ENCODE results near the gene RPRD2.
"Not testable (repeated sequence)": the region's sequence is repeated elsewhere in the genome, so short reads cannot be mapped to it uniquely, and the experiment has no call there.

Gene RPRD2

DNA sequence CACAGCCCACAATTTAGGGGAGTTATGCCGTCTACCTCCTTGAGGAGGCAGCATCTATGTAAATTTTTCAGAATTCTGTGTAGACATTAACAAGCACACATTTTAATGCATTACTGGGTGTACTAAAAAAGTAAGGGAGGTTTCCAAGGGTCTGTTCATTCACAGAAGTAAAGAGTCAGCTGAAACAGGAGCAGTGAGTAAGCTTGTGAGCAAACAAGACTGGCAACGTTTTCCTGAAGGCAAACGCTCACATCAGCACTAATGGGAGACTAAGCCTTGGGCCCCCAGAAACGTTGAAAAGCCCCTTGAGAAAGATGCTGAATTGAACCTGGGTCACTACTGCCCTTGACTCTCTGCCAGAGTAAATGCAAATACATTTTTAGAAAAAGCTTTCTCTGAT is 25.7 kb downstream of the RPRD2 start:
- no peak for DNase-seq

- no peak for DNase-seq
These were observed 28.7 kb downstream of the RPRD2 start for GRCh38 chr1:150392627-150393026.

DNA sequence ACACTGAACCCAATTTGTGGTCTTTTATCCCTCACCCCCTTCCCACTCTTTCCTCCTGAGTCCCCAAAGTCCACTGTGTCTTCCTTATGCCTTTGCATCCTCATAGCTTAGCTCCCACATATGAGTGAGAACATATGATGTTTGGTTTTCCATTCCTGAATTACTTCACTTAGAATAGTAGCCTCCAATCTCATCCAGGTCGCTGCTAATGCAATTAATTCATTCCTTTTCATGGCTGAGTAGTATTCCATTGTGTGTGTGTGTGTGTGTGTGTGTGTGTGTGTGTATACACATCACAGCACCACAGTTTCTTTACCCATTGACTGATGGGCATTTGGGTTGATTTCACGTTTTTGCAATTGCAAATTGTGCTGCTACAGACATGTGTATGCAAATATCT is 31.2 kb downstream of the RPRD2 start:
- DNase-seq, result not testable (repeated sequence)

- no peak for DNase-seq
These were observed 33.6 kb downstream of the RPRD2 start for GRCh38 chr1:150397392-150398032.

- no peak for DNase-seq
These were observed 40.5 kb downstream of the RPRD2 start for GRCh38 chr1:150404465-150404864.

GRCh38 chr1:150405660-150406059 is 41.7 kb downstream of the RPRD2 start:
- DNase-seq, result no peak

GRCh38 chr1:150406483-150406882 is 42.5 kb downstream of the RPRD2 start:
- DNase-seq, result no peak

GRCh38 chr1:150407330-150407729 is 43.4 kb downstream of the RPRD2 start:
- DNase-seq, result no peak

GRCh38 chr1:150408800-150409199 is 44.9 kb downstream of the RPRD2 start:
- DNase-seq, result no peak

- DNase-seq, result no peak
These were observed 45.8 kb downstream of the RPRD2 start for GRCh38 chr1:150409504-150410362.

GRCh38 chr1:150410582-150411101 is 46.7 kb downstream of the RPRD2 start:
- no peak for DNase-seq

DNA sequence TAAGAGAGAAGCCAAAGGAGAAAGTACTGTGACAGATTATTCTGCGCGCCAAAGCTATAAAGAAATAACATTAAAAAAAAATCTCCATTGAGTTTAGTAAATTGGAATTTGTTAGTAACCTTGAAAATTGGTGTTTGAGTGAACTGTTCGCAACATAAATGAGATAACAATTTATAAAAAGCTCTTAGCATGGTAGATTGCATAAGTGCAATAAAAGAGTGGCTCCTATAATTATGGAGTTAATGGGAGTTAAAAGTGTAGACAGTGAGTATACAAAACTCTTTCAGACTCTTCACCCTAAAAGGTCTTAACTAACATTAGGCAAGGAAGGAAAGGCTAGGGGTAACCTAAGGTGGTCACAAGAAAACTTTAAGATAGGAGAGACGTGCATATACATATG is 50.6 kb downstream of the RPRD2 start:
- DNase-seq, result no peak

- DNase-seq, result no peak
These were observed 51.9 kb downstream of the RPRD2 start for GRCh38 chr1:150415800-150416199.

DNA sequence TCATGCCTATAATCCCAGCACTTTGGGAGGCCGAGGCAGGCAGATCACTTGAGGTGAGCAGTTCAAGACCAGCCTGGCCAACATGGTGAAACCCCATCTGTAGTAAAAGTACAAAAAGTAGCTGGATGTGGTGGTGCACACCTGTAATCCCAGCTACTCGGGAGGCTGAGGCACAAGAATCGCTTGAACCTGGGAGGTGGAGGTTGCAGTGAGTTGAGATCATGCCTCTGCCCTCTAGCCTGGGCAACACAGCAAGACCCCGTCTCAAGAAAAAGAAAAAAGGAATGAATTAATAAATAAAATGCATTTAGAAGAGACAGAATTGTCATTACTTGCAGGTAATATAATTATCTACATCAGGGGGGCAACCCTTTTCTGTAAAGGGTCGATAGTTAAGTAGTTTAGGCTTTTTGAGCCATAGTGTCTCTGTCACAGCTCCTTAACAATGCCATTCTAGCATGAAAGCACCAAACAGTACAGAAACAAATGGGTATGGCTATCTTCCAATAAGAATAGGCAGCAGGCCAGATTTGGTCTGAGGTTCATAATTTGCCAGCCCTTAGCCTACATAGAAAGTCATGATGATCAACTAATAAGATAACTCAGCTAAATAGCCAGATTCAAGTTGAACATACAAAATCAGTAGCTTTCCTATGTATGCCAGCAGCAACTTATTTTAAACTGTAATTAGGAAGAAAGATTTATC is 56.8 kb downstream of the RPRD2 start:
- no peak for DNase-seq

- DNase-seq, result no peak
These were observed 58.6 kb downstream of the RPRD2 start for GRCh38 chr1:150422541-150422940.

GRCh38 chr1:150429805-150430204 is 65.9 kb downstream of the RPRD2 start:
- no peak for DNase-seq

GRCh38 chr1:150441121-150441520 is 77.2 kb downstream of the RPRD2 start:
- no peak for DNase-seq

DNA sequence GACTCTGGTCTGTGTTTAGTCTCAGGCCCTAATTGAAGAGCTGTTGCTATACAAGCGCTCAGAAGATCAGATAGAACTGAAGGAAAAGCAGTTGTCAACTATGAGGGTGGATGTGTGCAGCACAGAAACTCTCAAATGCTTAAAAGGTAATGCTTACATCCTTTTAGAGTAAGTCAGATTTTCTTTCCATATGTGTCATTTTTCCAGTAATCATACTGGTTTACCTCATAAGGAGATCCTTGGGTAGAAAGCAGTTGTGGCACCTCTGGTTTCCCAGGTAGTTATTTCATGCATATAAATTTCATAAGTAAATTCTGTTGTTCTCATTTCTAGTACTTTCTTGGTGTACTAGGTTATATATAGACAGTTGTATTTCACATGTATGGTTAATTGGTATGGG is 80.3 kb downstream of the RPRD2 start:
- DNase-seq, result no peak

DNA sequence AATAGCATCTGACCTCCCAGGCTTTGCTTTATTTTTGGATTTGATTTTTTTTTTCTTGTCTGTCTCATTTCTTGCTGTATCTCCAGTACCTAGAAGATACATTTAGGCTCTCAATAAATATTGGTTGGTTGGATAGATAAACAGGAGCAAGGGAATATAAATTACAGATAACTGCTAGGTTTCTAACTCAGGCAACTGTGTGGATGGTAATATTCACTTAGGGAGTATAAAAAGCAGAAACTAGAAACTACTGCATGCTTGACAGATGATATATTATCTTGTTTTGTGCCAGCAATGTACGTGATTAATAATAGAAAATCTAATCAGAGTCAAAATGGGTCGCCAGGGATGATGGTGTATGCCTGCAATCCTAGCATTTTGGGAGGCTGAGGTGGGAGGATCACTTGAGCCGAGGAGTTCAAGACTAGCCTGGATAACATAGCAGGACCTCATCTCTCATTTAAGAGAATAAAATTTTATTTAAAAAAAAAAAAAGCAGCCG is 92.2 kb downstream of the RPRD2 start:
- no peak for DNase-seq

- DNase-seq, result peak; percentile 15 to 40 (median 32)
These were observed 100.5 kb downstream of the RPRD2 start for GRCh38 chr1:150464422-150464826.

GRCh38 chr1:150466964-150467363 is 103.0 kb downstream of the RPRD2 start:
- no peak for DNase-seq

GRCh38 chr1:150469291-150469690 is 105.3 kb downstream of the RPRD2 start:
- no peak for DNase-seq

DNA sequence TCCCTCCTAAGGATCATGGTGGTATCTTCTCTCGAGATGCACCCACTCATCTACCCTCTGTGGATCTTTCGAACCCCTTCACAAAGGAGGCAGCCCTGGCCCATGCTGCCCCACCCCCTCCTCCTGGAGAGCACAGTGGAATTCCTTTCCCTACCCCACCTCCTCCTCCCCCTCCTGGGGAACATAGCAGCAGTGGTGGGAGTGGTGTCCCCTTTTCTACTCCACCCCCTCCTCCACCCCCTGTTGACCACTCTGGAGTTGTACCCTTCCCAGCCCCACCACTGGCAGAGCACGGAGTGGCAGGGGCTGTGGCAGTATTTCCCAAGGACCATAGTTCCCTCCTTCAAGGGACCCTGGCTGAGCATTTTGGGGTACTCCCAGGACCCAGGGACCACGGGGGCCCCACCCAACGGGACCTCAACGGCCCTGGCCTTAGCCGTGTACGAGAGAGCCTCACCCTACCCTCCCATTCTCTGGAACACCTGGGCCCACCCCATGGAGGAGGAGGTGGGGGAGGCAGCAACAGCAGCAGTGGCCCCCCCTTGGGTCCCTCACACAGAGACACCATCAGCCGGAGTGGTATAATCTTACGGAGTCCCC is 108.8 kb downstream of the RPRD2 start:
- no peak for DNase-seq
